Natural killer cell (primary cell): Measurements from ENCODE around the gene HES5. TPM values are rescaled to one million over a fixed set of nuclear protein-coding genes. Genes with fewer than 3 reads are reported as not detected.

Experiments used
- ATAC-seq, 3 donors: fragments of 150-1000 bp in 2 of 3; fragments of 200-7000 bp in 1 of 3; cut with Tn5 transposase; 1 replicate in 1 of 3; 2 replicates in 2 of 3; pipeline ENCODE4 v1.10.0; 2021; ENCODE audit warnings: mild to moderate bottlenecking in 2 of 3, moderate library complexity in 2 of 3
- DNase-seq, 2 donors: peaks; one replicate each; pipeline versions ENCODE4 v3.0.0 to v3.0.0-alpha.2; 2013 to 2021; ENCODE audit warnings: mixed read lengths in 1 of 2
- H3K27ac ChIP-seq: one replicate; pipeline ENCODE4 v1.5.1; 2013; ENCODE audit warnings: mild to moderate bottlenecking, low read length
- H3K27me3 ChIP-seq: one replicate; pipeline ENCODE4 v1.6.1; 2013; ENCODE audit warnings: low read length; ENCODE audit not compliant: control insufficient read depth, insufficient read depth
- H3K36me3 ChIP-seq: one replicate; pipeline ENCODE4 v1.6.1; 2013; ENCODE audit warnings: low read length; ENCODE audit not compliant: control insufficient read depth, insufficient read depth
- H3K4me1 ChIP-seq: one replicate; pipeline ENCODE4 v1.6.1; 2013; ENCODE audit warnings: low read length; ENCODE audit not compliant: control insufficient read depth, insufficient read depth
- H3K4me3 ChIP-seq: one replicate; pipeline ENCODE4 v1.5.1; 2013; ENCODE audit warnings: low read length
- H3K9me3 ChIP-seq: one replicate; pipeline ENCODE4 v1.6.1; 2013; ENCODE audit warnings: low read length; ENCODE audit not compliant: control insufficient read depth, insufficient read depth
- H3K27ac Mint-ChIP-seq, 2 donors: one replicate each; pipeline ENCODE4 v1.8.0; 2022; ENCODE audit warnings: mild to moderate bottlenecking in 2 of 2, mixed read lengths in 2 of 2, moderate library complexity in 1 of 2
- H3K27me3 Mint-ChIP-seq, 2 donors: one replicate each; pipeline ENCODE4 v1.8.0; 2022; ENCODE audit warnings: low read depth in 2 of 2, mixed read lengths in 2 of 2
- H3K36me3 Mint-ChIP-seq: one replicate; pipeline ENCODE4 v1.8.0; 2022; ENCODE audit warnings: mixed read lengths
- H3K4me1 Mint-ChIP-seq, 2 donors: one replicate each; pipeline ENCODE4 v1.8.0; 2022; ENCODE audit warnings: mixed read lengths in 2 of 2
- H3K4me3 Mint-ChIP-seq: one replicate; pipeline ENCODE4 v1.8.0; 2022; ENCODE audit warnings: mild to moderate bottlenecking, moderate library complexity, mixed read lengths
- H3K9me3 Mint-ChIP-seq, 2 donors: one replicate each; pipeline ENCODE4 v1.8.0; 2022; ENCODE audit warnings: mixed read lengths in 2 of 2
- WGBS: methylation state at CpG from one replicate; pipeline ENCODE4 v1.1.7; 2013; ENCODE audit warnings: missing lambda C conversion rate; ENCODE audit not compliant: insufficient coverage; 5-methylcytosine and 5-hydroxymethylcytosine counted together
- intact Hi-C: fragments of 100-400 bp; cut with micrococcal nuclease; formaldehyde crosslinking; loops from one replicate; pipeline ENCODE4 v1.14.2; 2022
- total RNA-seq, 4 donors: library from RNA; stranded (reverse); fragments of 120-200 nt in 1 of 4; gene quantifications; one replicate each; pipeline versions ENCODE4 v1.2.3 to v1.2.4, GENCODE V29; 2013 to 2022
- TF ChIP-seq, protein P1 (sequence below): fragments of 200-600 bp; IDR thresholded peaks from one replicate; pipeline ENCODE4 v1.8.0; 2022; ENCODE audit warnings: antibody characterized with exemption

The HES5 gene
- total RNA-seq, 3 donors from 2014 or later (not counting 1 experiment from before 2014, with no cell fraction given), result not detected

GRCh38 chr1:2482588-2482987, 47.5 kb downstream of the HES5 start:
- Mint-ChIP-seq H3K27me3 (no peaks in the 10 kb centered on the region), H3K4me1 (peaks cover 8% of the 10 kb centered on the region in 2 donors), H3K9me3 (no peaks in the 10 kb centered on the region), H3K36me3 (no peaks in the 10 kb centered on the region), H3K27ac (no peak overlapping the region), H3K4me3 (no peak overlapping the region)
- Histone ChIP-seq H3K9me3 (no peaks in the 10 kb centered on the region), H3K27ac (no peak overlapping the region), H3K4me1 (peaks cover 16% of the 10 kb centered on the region), H3K27me3 (no peaks in the 10 kb centered on the region), H3K36me3 (peaks cover 4% of the 10 kb centered on the region), H3K4me3 (no peak overlapping the region)
- no peak for ATAC-seq
- intact Hi-C loops, result no loop called here
- no peak for DNase-seq
- 89% methylated on average over 11 of the region's 11 CpGs for WGBS
- TF ChIP-seq, protein P1, sequence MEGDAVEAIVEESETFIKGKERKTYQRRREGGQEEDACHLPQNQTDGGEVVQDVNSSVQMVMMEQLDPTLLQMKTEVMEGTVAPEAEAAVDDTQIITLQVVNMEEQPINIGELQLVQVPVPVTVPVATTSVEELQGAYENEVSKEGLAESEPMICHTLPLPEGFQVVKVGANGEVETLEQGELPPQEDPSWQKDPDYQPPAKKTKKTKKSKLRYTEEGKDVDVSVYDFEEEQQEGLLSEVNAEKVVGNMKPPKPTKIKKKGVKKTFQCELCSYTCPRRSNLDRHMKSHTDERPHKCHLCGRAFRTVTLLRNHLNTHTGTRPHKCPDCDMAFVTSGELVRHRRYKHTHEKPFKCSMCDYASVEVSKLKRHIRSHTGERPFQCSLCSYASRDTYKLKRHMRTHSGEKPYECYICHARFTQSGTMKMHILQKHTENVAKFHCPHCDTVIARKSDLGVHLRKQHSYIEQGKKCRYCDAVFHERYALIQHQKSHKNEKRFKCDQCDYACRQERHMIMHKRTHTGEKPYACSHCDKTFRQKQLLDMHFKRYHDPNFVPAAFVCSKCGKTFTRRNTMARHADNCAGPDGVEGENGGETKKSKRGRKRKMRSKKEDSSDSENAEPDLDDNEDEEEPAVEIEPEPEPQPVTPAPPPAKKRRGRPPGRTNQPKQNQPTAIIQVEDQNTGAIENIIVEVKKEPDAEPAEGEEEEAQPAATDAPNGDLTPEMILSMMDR, result no peak

DNA sequence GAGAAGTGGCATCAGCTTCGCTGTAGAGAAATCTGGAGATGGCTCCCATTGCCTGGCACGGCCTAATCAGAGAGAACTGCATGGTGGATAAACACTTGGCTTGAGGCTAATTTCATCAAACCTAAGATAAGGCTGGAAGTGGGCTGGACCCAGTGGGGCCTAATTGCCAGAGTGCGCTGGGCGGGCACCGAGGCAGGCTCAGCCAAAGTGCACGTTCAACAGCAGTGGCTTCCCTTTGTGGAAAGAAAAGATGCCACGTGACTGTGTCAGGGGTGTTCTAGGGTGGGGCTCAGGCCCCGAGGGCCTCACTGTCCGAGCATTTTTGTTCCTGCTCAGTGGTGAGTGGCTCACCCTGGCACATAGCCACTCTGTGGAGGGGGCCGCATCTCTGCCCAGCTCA, 48.2 kb downstream of the HES5 start:
- H3K4me1 ChIP-seq, result peaks cover 16% of the 10 kb centered on the region
- H3K36me3 Mint-ChIP-seq, result no peaks in the 10 kb centered on the region
- no peak overlapping the region for H3K4me3 ChIP-seq
- H3K27me3 ChIP-seq, result no peaks in the 10 kb centered on the region
- intact Hi-C loops, result no loop called here
- no peak overlapping the region for H3K27ac Mint-ChIP-seq
- H3K36me3 ChIP-seq, result peaks cover 4% of the 10 kb centered on the region
- ATAC-seq (no peak), DNase-seq (no peak)
- no peak overlapping the region for H3K27ac ChIP-seq
- WGBS, result 75% methylated on average over 10 of the region's 10 CpGs
- no peak overlapping the region for H3K4me3 Mint-ChIP-seq
- H3K9me3 ChIP-seq, result no peaks in the 10 kb centered on the region
- no peaks in the 10 kb centered on the region for H3K9me3 Mint-ChIP-seq
- H3K27me3 Mint-ChIP-seq, result no peaks in the 10 kb centered on the region
- TF ChIP-seq, protein P1, result no peak
- peaks cover 8 to 13% of the 10 kb centered on the region in 2 donors for H3K4me1 Mint-ChIP-seq

GRCh38 chr1:2480986-2481364, 49.1 kb downstream of the HES5 start:
- Mint-ChIP-seq H3K27me3 (no peaks in the 10 kb centered on the region), H3K4me3 (no peak overlapping the region), H3K27ac (no peak overlapping the region), H3K36me3 (no peaks in the 10 kb centered on the region), H3K4me1 (peaks cover 8 to 13% of the 10 kb centered on the region in 2 donors), H3K9me3 (no peaks in the 10 kb centered on the region)
- 92% methylated on average over 12 of the region's 12 CpGs for WGBS
- DNase-seq, result no peak
- Histone ChIP-seq H3K36me3 (peaks cover 4% of the 10 kb centered on the region), H3K4me3 (no peak overlapping the region), H3K27me3 (no peaks in the 10 kb centered on the region), H3K27ac (no peak overlapping the region), H3K9me3 (no peaks in the 10 kb centered on the region), H3K4me1 (peaks cover 16% of the 10 kb centered on the region)
- intact Hi-C loops, result no loop called here
- TF ChIP-seq, protein P1, result no peak
- no peak for ATAC-seq

DNA sequence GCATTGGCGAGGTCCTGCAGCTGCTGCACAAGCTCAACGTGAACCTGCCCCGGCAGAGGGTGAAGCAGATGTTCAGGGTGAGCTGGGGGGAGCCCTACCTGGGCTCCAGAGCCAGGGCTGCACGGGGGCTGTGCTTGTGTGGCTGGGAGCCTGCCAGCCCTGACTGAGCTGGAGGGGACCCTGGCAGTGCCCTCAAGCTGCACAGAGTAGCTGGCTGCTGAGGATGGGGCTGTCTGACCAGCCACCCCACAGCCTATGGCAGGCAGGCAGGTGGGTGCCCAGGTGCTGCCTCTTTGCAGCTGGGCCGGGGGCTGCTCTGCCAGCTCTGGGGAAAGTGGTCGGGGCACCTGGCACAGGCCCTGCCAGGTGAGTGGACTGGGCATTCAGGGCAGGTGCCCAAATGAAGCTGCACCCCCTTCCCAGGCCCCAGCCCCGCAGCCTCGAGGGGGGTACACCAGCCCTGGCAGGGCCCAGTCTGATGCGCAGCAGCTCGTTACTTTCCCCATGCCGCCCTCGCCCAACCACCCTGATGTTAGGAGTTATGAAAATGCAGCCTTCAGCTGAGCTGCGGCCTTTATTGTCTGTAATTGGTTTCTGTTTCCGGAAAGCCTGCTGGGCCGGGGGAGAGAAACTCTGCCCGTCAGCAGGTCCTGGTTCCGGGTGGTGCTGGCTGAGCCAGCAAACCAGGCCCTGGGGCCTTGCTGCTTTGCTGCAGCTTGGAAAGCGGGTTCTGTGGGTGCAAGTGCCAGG, 49.7 kb downstream of the HES5 start:
- no peaks in the 10 kb centered on the region for H3K27me3 Mint-ChIP-seq
- Histone ChIP-seq H3K4me3 (no peak overlapping the region), H3K4me1 (peaks cover 16% of the 10 kb centered on the region), H3K36me3 (peaks cover 4% of the 10 kb centered on the region), H3K27me3 (no peaks in the 10 kb centered on the region), H3K9me3 (no peaks in the 10 kb centered on the region), H3K27ac (no peak overlapping the region)
- intact Hi-C loops, result no loop called here
- no peak overlapping the region for H3K4me3 Mint-ChIP-seq
- TF ChIP-seq, protein P1, result no peak
- ATAC-seq (no peak), DNase-seq (no peak)
- peaks cover 8 to 13% of the 10 kb centered on the region in 2 donors for H3K4me1 Mint-ChIP-seq
- H3K9me3 Mint-ChIP-seq, result no peaks in the 10 kb centered on the region
- H3K36me3 Mint-ChIP-seq, result no peaks in the 10 kb centered on the region
- H3K27ac Mint-ChIP-seq, result no peak overlapping the region
- WGBS, result 89% methylated on average over 18 of the region's 18 CpGs
